IMR-90 (cell line): ENCODE measurements around the gene SMYD2. TPM values are rescaled to one million over a fixed set of nuclear protein-coding genes. Genes with fewer than 3 reads are reported as not detected.

Source experiments
- ATAC-seq: fragments of 200-7000 bp; cut with Tn5 transposase; 2 replicates; pipeline ENCODE4 v1.9.1; 2020; ENCODE audit warnings: low read depth, mild to moderate bottlenecking, moderate library complexity
- BruUV-seq: library from RNA; stranded (reverse); fragments of 400-500 nt; replicated peaks from 2 replicates; lab custom pipeline; 2021; lab: Mats Ljungman, UMichigan
- CTCF ChIA-PET: fragments of 300-600 bp; formaldehyde crosslinking; extraction: SDS; loops from one replicate; lab custom pipeline; 2021; ENCODE audit warnings: antibody characterized with exemption; lab: Yijun Ruan, JAX
- POLR2A ChIA-PET: fragments of 300-600 bp; sonication (Branson Sonifier 250); formaldehyde crosslinking; loops from one replicate; lab custom pipeline; 2022; ENCODE audit warnings: antibody characterized with exemption; ENCODE audit not compliant: unreplicated experiment; lab: Charles Lee
- DNase-seq: peaks from one replicate; pipeline ENCODE4 v3.0.0; 2013
- H2AFZ ChIP-seq: replicated peaks from 2 replicates; pipeline ENCODE3; 2013; ENCODE audit warnings: low read length, mild to moderate bottlenecking; ENCODE audit not compliant: poor library complexity
- H2AK5ac ChIP-seq: 2 replicates; pipeline ENCODE4 v1.6.1; 2013; ENCODE audit warnings: low read depth, low read length, inconsistent platforms
- H2AK9ac ChIP-seq: replicated peaks from 2 replicates; pipeline ENCODE3; 2013; ENCODE audit warnings: mild to moderate bottlenecking, low read depth, low read length, moderate library complexity; ENCODE audit not compliant: poor library complexity
- H2BK120ac ChIP-seq: 2 replicates; pipeline ENCODE4 v1.6.1; 2013; ENCODE audit warnings: low read depth, low read length, inconsistent platforms
- H2BK15ac ChIP-seq: 3 replicates; pipeline ENCODE4 v1.6.1; 2013; ENCODE audit warnings: low read depth, low read length, inconsistent platforms
- H2BK20ac ChIP-seq: 2 replicates; pipeline ENCODE4 v1.6.1; 2013; ENCODE audit warnings: low read depth, mild to moderate bottlenecking, inconsistent platforms, low read length, moderate library complexity
- H2BK5ac ChIP-seq: 2 replicates; pipeline ENCODE4 v1.6.1; 2013; ENCODE audit warnings: mild to moderate bottlenecking, low read depth, low read length, inconsistent platforms; ENCODE audit not compliant: poor library complexity, severe bottlenecking
- H3K14ac ChIP-seq: replicated peaks from 2 replicates; pipeline ENCODE4 v1.6.1; 2013; ENCODE audit warnings: low read depth, low read length, inconsistent platforms
- H3K18ac ChIP-seq: 2 replicates; pipeline ENCODE4 v1.6.1; 2013; ENCODE audit warnings: low read depth, low read length, control low read depth
- H3K23ac ChIP-seq: 2 replicates; pipeline ENCODE4 v1.6.1; 2013; ENCODE audit warnings: low read depth, low read length, inconsistent platforms
- H3K27ac ChIP-seq: 2 replicates; pipeline ENCODE4 v1.5.1; 2013; ENCODE audit warnings: mild to moderate bottlenecking, control low read depth, low read length; ENCODE audit not compliant: insufficient read depth
- H3K27me3 ChIP-seq: 2 replicates; pipeline ENCODE4 v1.6.1; 2013; ENCODE audit warnings: low read length; ENCODE audit not compliant: control insufficient read depth, insufficient read depth
- H3K36me3 ChIP-seq: 2 replicates; pipeline ENCODE4 v1.6.1; 2013; ENCODE audit warnings: low read length, mixed read lengths; ENCODE audit not compliant: control insufficient read depth, insufficient read depth
- H3K4ac ChIP-seq: 2 replicates; pipeline ENCODE4 v1.6.1; 2013; ENCODE audit warnings: low read depth, low read length, inconsistent platforms
- H3K4me1 ChIP-seq: 2 replicates; pipeline ENCODE4 v1.6.1; 2013; ENCODE audit warnings: low read length, mixed read lengths; ENCODE audit not compliant: control insufficient read depth, insufficient read depth
- H3K4me2 ChIP-seq: 2 replicates; pipeline ENCODE4 v1.6.1; 2013; ENCODE audit warnings: low read depth, mild to moderate bottlenecking, control low read depth, low read length, moderate library complexity
- H3K4me3 ChIP-seq: 2 replicates; pipeline ENCODE4 v1.5.1; 2013; ENCODE audit warnings: low read depth, mild to moderate bottlenecking, control low read depth, low read length, moderate library complexity; ENCODE audit not compliant: insufficient read depth
- H3K56ac ChIP-seq: 2 replicates; pipeline ENCODE4 v1.6.1; 2013; ENCODE audit warnings: low read length, inconsistent platforms; ENCODE audit not compliant: insufficient read depth; ENCODE audit errors: extremely low read depth
- H3K79me1 ChIP-seq, 2 experiments: 2 replicates each; pipeline ENCODE4 v1.6.1; 2013; ENCODE audit warnings: low read length in 2 of 2, inconsistent platforms in 1 of 2, low read depth in 1 of 2
- H3K9ac ChIP-seq: 2 replicates; pipeline ENCODE4 v1.6.1; 2013; ENCODE audit warnings: low read depth, low read length, control low read depth
- H3K9me1 ChIP-seq: 2 replicates; pipeline ENCODE4 v1.6.1; 2013; ENCODE audit warnings: low read length, inconsistent platforms; ENCODE audit not compliant: insufficient read depth
- H3K9me3 ChIP-seq: 2 replicates; pipeline ENCODE4 v1.6.1; 2013; ENCODE audit warnings: low read length; ENCODE audit not compliant: control insufficient read depth, insufficient read depth
- H4K20me1 ChIP-seq: 2 replicates; pipeline ENCODE4 v1.6.1; 2013; ENCODE audit warnings: low read length, inconsistent platforms; ENCODE audit not compliant: insufficient read depth
- H4K5ac ChIP-seq: 2 replicates; pipeline ENCODE4 v1.6.1; 2013; ENCODE audit warnings: mild to moderate bottlenecking, low read depth, low read length, control low read depth
- H4K8ac ChIP-seq, 2 experiments: 2 replicates each; pipeline ENCODE4 v1.6.1; 2013; ENCODE audit warnings: low read depth in 2 of 2, low read length in 2 of 2, control low read depth in 1 of 2, inconsistent platforms in 1 of 2
- H4K91ac ChIP-seq: 2 replicates; pipeline ENCODE4 v1.6.1; 2013; ENCODE audit warnings: low read depth, low read length, inconsistent platforms; ENCODE audit not compliant: insufficient read depth
- SMC3 ChIP-seq: fragments of 150-350 bp; IDR thresholded peaks from 2 replicates; pipeline ENCODE4 v1.6.1; 2016; ENCODE audit warnings: low read depth, mild to moderate bottlenecking, antibody characterized with exemption, low read length, moderate library complexity
- dilution Hi-C: fragments of 300-500 bp; cut with HindIII; formaldehyde crosslinking; loops from one replicate; pipeline ENCODE4 v1.14.3; 2018; ENCODE audit warnings: low sequenced_read_pairs; ENCODE audit not compliant: unreplicated experiment
- in situ Hi-C: fragments of 300-500 bp; cut with MboI; formaldehyde crosslinking; loops from 3 replicates; pipeline ENCODE4 v1.14.3; 2019; ENCODE audit warnings: low sequenced_read_pairs, inconsistent platforms, mixed read lengths
- intact Hi-C: fragments of 100-400 bp; cut with micrococcal nuclease; formaldehyde crosslinking; loops from 2 replicates; pipeline ENCODE4 v1.10.0; 2022
- polyA plus RNA-seq, 3 experiments: library from polyadenylated mRNA; depleted of rRNA; stranded (reverse); fragments of >200 nt; gene quantifications; 2 replicates each; pipeline ENCODE4 v1.2.3, GENCODE V29; 2012; ENCODE audit warnings: low replicate concordance in 1 of 3
- total RNA-seq: library from RNA; depleted of rRNA; stranded (reverse); fragments of >200 nt; gene quantifications from 2 replicates; pipeline ENCODE4 v1.2.3, GENCODE V29; 2012

Gene SMYD2
- total and polyA plus RNA-seq, 2 of the 4 experiments (the other 2 are of a cell fraction), result 32.7 to 61.7 TPM

GRCh38 chr1:214342525-214342924 is 61.6 kb downstream of the SMYD2 start:
- Histone ChIP-seq H3K36me3 (peaks cover 17% of the 10 kb centered on the region), H2BK15ac (no peak overlapping the region), H2BK20ac (no peak overlapping the region), H2AK5ac (no peak overlapping the region), H2AFZ (no peak overlapping the region), H3K27me3 (no peaks in the 10 kb centered on the region), H2BK120ac (no peak overlapping the region), H3K9me3 (no peaks in the 10 kb centered on the region), H3K18ac (no peak overlapping the region), H3K56ac (no peak overlapping the region), H3K4me2 (no peak overlapping the region), H4K5ac (no peak overlapping the region), H2AK9ac (no peak overlapping the region), H3K23ac (no peak overlapping the region), H3K4ac (no peak overlapping the region), H3K14ac (no peak overlapping the region), H3K9ac (no peak overlapping the region), H3K79me1 (peaks cover 0 to 12% of the 10 kb centered on the region in 2 experiments; a peak in 1 of 4 replicates), H4K91ac (no peak overlapping the region), H3K9me1 (peaks cover 8% of the 10 kb centered on the region; the same call in 1 of the 2 replicates), H3K4me1 (peaks cover 3% of the 10 kb centered on the region), H3K4me3 (no peak overlapping the region), H2BK5ac (no peak overlapping the region), H4K20me1 (no peaks in the 10 kb centered on the region), H3K27ac (no peak overlapping the region), H4K8ac (no peak overlapping the region)
- intact Hi-C loops, result no loop called here
- DNase-seq (no peak), ATAC-seq (no peak)
- ChIA-PET CTCF (interaction anchor here (0.5 kb wide), 1 partner anchor 1199 kb away, joined by 3 read pairs; no protein-coding TSS in a partner anchor), POLR2A (no interaction called here)
- BruUV-seq, result no TSS peak
- in situ Hi-C loops, result no loop called here
- no peak for TF ChIP-seq SMC3
- dilution Hi-C loops, result no loop called here
